ENCODE data around the gene FARS2. TPM values are rescaled to one million over a fixed set of nuclear protein-coding genes. Genes with fewer than 3 reads are reported as not detected.

Gene FARS2
- total RNA-seq, 2 experiments from 2014 or later = 15.7 to 18.5 TPM

DNA sequence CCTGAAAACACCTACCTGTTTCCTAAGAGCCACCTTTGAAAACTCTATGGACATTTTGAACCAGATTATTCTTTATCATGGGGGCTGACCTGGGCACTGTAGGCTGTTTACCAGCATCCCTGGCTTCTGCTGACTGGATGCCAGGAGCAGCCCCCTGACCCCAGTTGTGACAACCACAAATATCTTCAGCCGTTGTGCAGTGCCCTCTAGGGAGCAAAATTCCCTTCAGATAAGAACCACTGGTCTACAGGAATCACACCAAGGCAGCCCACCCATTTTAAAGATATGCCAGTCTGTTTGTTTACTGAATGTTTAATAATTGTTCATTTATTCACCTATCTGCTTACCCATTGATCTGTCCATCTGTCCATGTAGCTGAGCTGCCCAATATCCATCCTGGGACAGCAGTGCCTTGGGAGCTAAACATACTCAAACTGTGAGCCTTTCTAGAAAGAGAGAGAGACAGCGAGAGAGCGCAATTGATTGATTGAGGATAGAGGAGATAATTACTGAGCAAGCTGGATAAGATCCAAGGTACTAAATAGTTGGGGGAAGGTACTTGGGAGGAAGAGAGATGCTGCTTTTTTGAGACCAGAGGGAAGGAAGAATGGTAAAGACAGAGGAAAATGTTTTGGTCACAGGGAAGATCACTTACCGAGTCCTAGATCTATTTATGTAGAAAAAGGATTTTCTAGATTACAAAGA is 468.7 kb downstream of the FARS2 start:
- no peak for DNase-seq
- no peak overlapping the region for H3K27ac Mint-ChIP-seq

DNA sequence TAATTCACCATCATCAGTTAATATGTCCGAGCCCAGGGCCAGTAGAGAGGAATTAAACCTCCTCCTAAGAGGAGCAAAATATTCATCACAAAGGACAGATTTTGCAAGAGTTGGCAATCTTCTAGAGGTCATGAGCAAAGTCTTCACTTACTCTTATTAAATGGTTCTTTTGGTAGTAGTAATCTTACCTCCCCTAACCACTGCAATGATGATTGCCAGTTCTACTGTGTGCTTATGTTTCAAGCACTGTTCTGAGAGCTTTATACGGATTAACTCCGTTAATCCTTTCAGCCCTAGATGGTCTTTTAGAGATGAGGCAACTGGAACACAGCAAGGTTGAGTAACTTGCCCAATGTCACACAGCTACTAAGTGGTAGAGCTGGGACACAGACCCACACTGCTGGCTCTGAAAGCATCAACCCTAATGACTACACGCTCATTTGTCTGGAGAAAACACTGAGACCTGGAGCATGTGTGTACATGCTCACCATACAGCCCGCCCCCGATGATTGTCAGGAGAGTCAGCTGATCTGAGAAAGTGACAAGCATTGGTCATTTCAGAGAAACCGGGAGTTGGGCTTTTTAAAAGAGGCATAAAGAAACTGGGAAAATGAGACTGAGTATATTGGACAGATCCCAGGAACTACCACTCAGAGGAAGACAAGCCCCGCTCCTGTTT is 469.4 kb downstream of the FARS2 start:
- Mint-ChIP-seq H3K4me1 (ENCODE audit: low read depth) (peaks cover 3% of the 10 kb centered on the region), H3K36me3 (ENCODE audit: low read depth) (peaks cover under 1% of the 10 kb centered on the region), H3K9me3 (no peaks in the 10 kb centered on the region), H3K27ac (no peak overlapping the region), H3K27me3 (no peaks in the 10 kb centered on the region), H3K4me3 (no peak overlapping the region)
- no peak for DNase-seq
- CTCF ChIA-PET = no interaction called here
- no peak for ATAC-seq
- POLR2A ChIA-PET = interaction anchor here (0.6 kb wide), 1 partner anchor 13 kb away, joined by 3 read pairs; no protein-coding TSS in a partner anchor
- TF ChIP-seq, protein P1, sequence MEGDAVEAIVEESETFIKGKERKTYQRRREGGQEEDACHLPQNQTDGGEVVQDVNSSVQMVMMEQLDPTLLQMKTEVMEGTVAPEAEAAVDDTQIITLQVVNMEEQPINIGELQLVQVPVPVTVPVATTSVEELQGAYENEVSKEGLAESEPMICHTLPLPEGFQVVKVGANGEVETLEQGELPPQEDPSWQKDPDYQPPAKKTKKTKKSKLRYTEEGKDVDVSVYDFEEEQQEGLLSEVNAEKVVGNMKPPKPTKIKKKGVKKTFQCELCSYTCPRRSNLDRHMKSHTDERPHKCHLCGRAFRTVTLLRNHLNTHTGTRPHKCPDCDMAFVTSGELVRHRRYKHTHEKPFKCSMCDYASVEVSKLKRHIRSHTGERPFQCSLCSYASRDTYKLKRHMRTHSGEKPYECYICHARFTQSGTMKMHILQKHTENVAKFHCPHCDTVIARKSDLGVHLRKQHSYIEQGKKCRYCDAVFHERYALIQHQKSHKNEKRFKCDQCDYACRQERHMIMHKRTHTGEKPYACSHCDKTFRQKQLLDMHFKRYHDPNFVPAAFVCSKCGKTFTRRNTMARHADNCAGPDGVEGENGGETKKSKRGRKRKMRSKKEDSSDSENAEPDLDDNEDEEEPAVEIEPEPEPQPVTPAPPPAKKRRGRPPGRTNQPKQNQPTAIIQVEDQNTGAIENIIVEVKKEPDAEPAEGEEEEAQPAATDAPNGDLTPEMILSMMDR (IDR thresholded peaks at IDR 0.05) = no peak
- intact Hi-C loops (cut with micrococcal nuclease) = no loop called here

More for the DNA sequence above, 468.7 kb downstream of the FARS2 start:
- no peaks in the 10 kb centered on the region for H3K27me3 Mint-ChIP-seq
- H3K4me3 Mint-ChIP-seq = no peak overlapping the region
- no peak for ATAC-seq
- POLR2A ChIA-PET = no interaction called here
- H3K36me3 Mint-ChIP-seq (ENCODE audit: low read depth) = no peaks in the 10 kb centered on the region
- CTCF ChIA-PET = no interaction called here
- H3K9me3 Mint-ChIP-seq = no peaks in the 10 kb centered on the region
- TF ChIP-seq, protein P1 (IDR thresholded peaks at IDR 0.05) = no peak
- H3K4me1 Mint-ChIP-seq (ENCODE audit: low read depth) = peaks cover 3% of the 10 kb centered on the region
- intact Hi-C loops (cut with micrococcal nuclease) = no loop called here

DNA sequence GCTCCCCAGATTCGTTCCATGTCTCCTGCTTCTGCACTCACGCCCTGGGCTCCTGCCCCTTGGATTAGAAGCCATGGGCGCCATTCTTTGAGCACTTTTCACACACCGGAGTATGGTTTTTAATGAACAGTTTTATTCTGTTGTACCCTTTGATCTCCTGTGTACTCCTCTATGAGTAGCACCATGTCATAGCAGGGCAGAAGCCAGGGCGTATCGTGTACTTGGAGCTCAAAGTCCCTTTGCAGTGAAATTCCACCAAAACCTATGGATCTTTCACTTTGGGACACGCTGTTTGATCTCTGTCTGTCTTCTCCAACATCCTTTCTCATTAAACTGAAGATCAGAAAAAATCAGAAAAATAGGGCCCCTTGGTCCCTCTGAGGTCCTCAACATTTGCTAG is 470.1 kb downstream of the FARS2 start:
- intact Hi-C loops (cut with micrococcal nuclease) = no loop called here

DNA sequence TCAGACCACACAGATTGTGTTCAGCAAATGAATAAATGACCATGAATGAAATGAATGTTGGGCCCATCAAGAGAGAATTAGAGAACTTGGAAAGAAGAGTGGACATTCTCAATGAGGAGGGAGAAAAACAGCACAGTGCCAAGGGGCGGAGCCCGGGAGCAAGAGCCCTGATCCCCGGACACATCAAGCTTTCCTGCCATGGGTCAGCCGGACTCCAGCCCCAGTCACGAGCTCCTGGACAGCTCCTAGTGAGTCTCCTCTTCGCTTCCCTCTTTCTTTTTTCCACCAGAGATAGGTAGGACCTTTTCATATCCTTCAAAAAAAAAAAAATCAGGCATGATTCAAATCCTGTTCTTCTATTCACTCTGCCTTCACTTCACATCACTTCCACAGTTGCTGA is 471.2 kb downstream of the FARS2 start:
- POLR2A ChIA-PET = no interaction called here
- no peaks in the 10 kb centered on the region for H3K27me3 Mint-ChIP-seq
- CTCF ChIA-PET = no interaction called here

More for the DNA sequence above, 470.1 kb downstream of the FARS2 start:
- no peak overlapping the region for H3K4me3 Mint-ChIP-seq
- ChIA-PET CTCF (no interaction called here), POLR2A (interaction anchor here (0.6 kb wide), 1 partner anchor 12 kb away, joined by 3 read pairs; no protein-coding TSS in a partner anchor)
- DNase-seq = no peak
- no peak overlapping the region for H3K27ac Mint-ChIP-seq
- no peaks in the 10 kb centered on the region for H3K27me3 Mint-ChIP-seq
- no peak for ATAC-seq
- peaks cover 3% of the 10 kb centered on the region for H3K4me1 Mint-ChIP-seq (ENCODE audit: low read depth)
- TF ChIP-seq, protein P1 (IDR thresholded peaks at IDR 0.05) = no peak
- H3K9me3 Mint-ChIP-seq = no peaks in the 10 kb centered on the region
- peaks cover 1% of the 10 kb centered on the region for H3K36me3 Mint-ChIP-seq (ENCODE audit: low read depth)

More for the DNA sequence above, 471.2 kb downstream of the FARS2 start:
- H3K9me3 Mint-ChIP-seq = no peaks in the 10 kb centered on the region
- DNase-seq (no peak), ATAC-seq (no peak)
- intact Hi-C loops (cut with micrococcal nuclease) = no loop called here
- H3K4me3 Mint-ChIP-seq = no peak overlapping the region
- TF ChIP-seq, protein P1 (IDR thresholded peaks at IDR 0.05) = no peak
- no peak overlapping the region for H3K27ac Mint-ChIP-seq
- H3K4me1 Mint-ChIP-seq (ENCODE audit: low read depth) = peaks cover 3% of the 10 kb centered on the region
- H3K36me3 Mint-ChIP-seq (ENCODE audit: low read depth) = peaks cover 1% of the 10 kb centered on the region

Data from activated CD8-positive, alpha-beta T cell treated with anti-CD3 and anti-CD28 coated beads for 36 hours (primary cell).